GM12892 (cell line): ENCODE measurements around the gene NABP2.

Experiments used
- DNase-seq: peaks from one replicate; pipeline ENCODE4 v3.0.0; 2011; ENCODE audit not compliant: insufficient read length
- FAIRE-seq: peaks from 2 replicates; lab custom pipeline; 2011; peaks lifted over from hg19 to GRCh38; lab: Jason Lieb, UNC
- POLR2A ChIP-seq: IDR thresholded peaks from 2 replicates; pipeline ENCODE4 v1.6.1; 2011; ENCODE audit warnings: low read depth, low read length, control low read depth
- POLR2AphosphoS5 ChIP-seq: IDR thresholded peaks from 2 replicates; pipeline ENCODE4 v1.6.1; 2011; ENCODE audit warnings: low read depth, low read length, control low read depth
- TAF1 ChIP-seq: IDR thresholded peaks from 2 replicates; pipeline ENCODE4 v1.6.1; 2011; ENCODE audit warnings: low read depth, mild to moderate bottlenecking, control low read depth, low read length, borderline replicate concordance

The NABP2 gene

GRCh38 chr12:56197921-56198635, 26.1 kb upstream of the NABP2 start:
- DNase-seq (no peak), FAIRE-seq (no peak)
- no peak for TF ChIP-seq POLR2AphosphoS5

- FAIRE-seq, result no peak
- TF ChIP-seq TAF1, result no peak
- no peak for TF ChIP-seq POLR2A
- DNase-seq, result no peak
These were observed 25.3 kb upstream of the NABP2 start for GRCh38 chr12:56198836-56199235.

- FAIRE-seq (no peak), DNase-seq (no peak)
- TF ChIP-seq TAF1, result no peak
- no peak for TF ChIP-seq POLR2AphosphoS5
- no peak for TF ChIP-seq POLR2A
These were observed 21.8 kb upstream of the NABP2 start for GRCh38 chr12:56202366-56202765.

- FAIRE-seq (no peak), DNase-seq (no peak)
- TF ChIP-seq POLR2A, result no peak
- no peak for TF ChIP-seq TAF1
- no peak for TF ChIP-seq POLR2AphosphoS5
These were observed 21.3 kb upstream of the NABP2 start for GRCh38 chr12:56202838-56203237.

GRCh38 chr12:56204275-56204674, 19.9 kb upstream of the NABP2 start:
- no peak for DNase-seq
- TF ChIP-seq TAF1, result no peak
- no peak for TF ChIP-seq POLR2AphosphoS5
- TF ChIP-seq POLR2A, result no peak
- FAIRE-seq, result no peak

- TF ChIP-seq POLR2AphosphoS5 (no peak), TAF1 (no peak), POLR2A (no peak)
- FAIRE-seq (no peak), DNase-seq (no peak)
These were observed 18.7 kb upstream of the NABP2 start for GRCh38 chr12:56205445-56205844.

GRCh38 chr12:56206452-56207166, 17.5 kb upstream of the NABP2 start:
- no peak for FAIRE-seq
- no peak for DNase-seq
- no peak for TF ChIP-seq POLR2AphosphoS5
- TF ChIP-seq TAF1, result no peak
- no peak for TF ChIP-seq POLR2A

- DNase-seq (no peak), FAIRE-seq (no peak)
- TF ChIP-seq POLR2A, result no peak
- TF ChIP-seq POLR2AphosphoS5, result no peak
- TF ChIP-seq TAF1, result no peak
These were observed 16.1 kb upstream of the NABP2 start for GRCh38 chr12:56208006-56208405.

GRCh38 chr12:56212361-56212760, 11.8 kb upstream of the NABP2 start:
- DNase-seq (no peak), FAIRE-seq (no peak)
- TF ChIP-seq TAF1 (no peak), POLR2AphosphoS5 (no peak), POLR2A (no peak)

GRCh38 chr12:56213878-56214277, 10.3 kb upstream of the NABP2 start:
- DNase-seq (no peak), FAIRE-seq (no peak)
- TF ChIP-seq POLR2A (no peak), POLR2AphosphoS5 (no peak), TAF1 (no peak)

GRCh38 chr12:56216461-56216860, 7.7 kb upstream of the NABP2 start:
- TF ChIP-seq TAF1, result no peak
- no peak for TF ChIP-seq POLR2AphosphoS5
- TF ChIP-seq POLR2A, result no peak
- FAIRE-seq (no peak), DNase-seq (no peak)

GRCh38 chr12:56219840-56220239, 4.3 kb upstream of the NABP2 start:
- no peak for DNase-seq
- FAIRE-seq, result no peak
- no peak for TF ChIP-seq POLR2A
- no peak for TF ChIP-seq POLR2AphosphoS5
- TF ChIP-seq TAF1, result no peak
